ENCODE measurements around the gene TDRD7. TPM values are rescaled to one million over a fixed set of nuclear protein-coding genes. Genes with fewer than 3 reads are reported as not detected.

Gene TDRD7
- total and polyA plus RNA-seq, 2 of the 13 experiments (the other 11 are each of a cell fraction or from before 2014, with no cell fraction given): 9.8 to 15.5 TPM

DNA sequence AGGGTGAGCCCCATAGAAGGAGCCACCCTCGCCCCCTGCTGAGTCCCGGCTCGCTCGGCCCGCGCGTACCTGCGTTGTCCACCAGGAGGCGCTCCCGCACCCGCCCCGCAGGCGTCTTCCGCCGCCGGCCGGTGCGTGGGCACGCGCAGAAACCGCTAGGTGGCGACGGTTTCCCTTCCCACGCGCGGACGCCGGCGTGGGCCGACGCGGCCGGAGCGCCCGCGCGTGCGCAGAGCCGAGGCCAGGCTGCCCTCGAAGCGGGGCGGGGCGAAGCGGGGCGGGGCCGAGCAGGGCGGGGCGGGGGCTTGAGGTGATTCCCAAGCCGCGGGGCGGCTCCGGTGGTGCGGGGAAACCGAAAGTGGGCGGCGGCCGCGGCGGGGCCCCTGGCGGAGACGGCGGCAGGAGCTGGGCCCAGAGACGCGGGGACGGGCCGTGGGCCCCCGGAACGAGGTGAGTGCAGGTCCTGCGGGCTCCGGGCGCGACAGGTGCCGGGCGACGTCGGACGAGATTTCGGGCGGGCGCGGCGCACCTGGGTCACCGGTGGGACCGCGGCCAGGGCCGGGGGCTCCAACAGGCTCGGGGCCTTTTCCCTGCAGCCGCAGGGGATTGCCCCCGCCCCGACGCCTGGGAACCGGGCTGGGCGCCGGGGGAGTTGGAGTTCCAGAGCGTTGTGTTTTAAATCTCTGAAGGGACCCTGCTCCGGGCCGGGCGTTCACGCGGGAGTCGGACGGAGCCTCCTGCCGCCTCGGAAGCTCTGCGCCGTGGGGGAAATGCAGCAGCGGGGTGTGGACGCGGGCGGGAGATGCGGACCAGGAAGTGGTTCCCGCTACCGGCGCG lies at the start of gene TDRD7 (continued):
- TF ChIP-seq, protein P1, sequence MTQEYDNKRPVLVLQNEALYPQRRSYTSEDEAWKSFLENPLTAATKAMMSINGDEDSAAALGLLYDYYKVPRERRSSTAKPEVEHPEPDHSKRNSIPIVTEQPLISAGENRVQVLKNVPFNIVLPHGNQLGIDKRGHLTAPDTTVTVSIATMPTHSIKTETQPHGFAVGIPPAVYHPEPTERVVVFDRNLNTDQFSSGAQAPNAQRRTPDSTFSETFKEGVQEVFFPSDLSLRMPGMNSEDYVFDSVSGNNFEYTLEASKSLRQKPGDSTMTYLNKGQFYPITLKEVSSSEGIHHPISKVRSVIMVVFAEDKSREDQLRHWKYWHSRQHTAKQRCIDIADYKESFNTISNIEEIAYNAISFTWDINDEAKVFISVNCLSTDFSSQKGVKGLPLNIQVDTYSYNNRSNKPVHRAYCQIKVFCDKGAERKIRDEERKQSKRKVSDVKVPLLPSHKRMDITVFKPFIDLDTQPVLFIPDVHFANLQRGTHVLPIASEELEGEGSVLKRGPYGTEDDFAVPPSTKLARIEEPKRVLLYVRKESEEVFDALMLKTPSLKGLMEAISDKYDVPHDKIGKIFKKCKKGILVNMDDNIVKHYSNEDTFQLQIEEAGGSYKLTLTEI (CRISPR knock-in tag; conservative IDR thresholded peaks at IDR 0.05): no peak
- TF ChIP-seq, protein P2, sequence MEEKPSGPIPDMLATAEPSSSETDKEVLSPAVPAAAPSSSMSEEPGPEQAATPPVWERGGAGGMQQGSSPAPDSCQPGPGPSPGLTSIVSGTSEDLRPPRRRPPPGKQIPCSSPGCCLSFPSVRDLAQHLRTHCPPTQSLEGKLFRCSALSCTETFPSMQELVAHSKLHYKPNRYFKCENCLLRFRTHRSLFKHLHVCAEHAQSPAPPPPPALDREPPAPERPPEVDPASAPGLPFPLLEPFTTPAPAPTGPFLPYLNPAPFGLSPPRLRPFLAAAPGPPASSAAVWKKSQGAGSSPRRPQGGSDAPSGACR (CRISPR knock-in tag; IDR thresholded peaks at IDR 0.05): peak; percentile 91
- peak; percentile 95; the same call in 1 of the 2 replicates for TF ChIP-seq MTF2 (CRISPR knock-in tag; IDR thresholded peaks at IDR 0.05; ENCODE audit: borderline replicate concordance)
- peak; percentile 71 for TF ChIP-seq PHF8 (CRISPR knock-in tag; IDR thresholded peaks at IDR 0.05)
- no peak for TF ChIP-seq TP53 (CRISPR knock-in tag; conservative IDR thresholded peaks at IDR 0.05)
- no peak for TF ChIP-seq ZNF274 (CRISPR knock-in tag; IDR thresholded peaks at IDR 0.05)
- TF ChIP-seq ZNF724P (CRISPR knock-in tag; IDR thresholded peaks at IDR 0.05; ENCODE audit: borderline replicate concordance): peak; percentile 19; the same call in 1 of the 2 replicates
- TF ChIP-seq YEATS2 (CRISPR knock-in tag; IDR thresholded peaks at IDR 0.05; ENCODE audit: borderline replicate concordance): no peak; the same call in 1 of the 2 replicates
- TF ChIP-seq, protein P3, sequence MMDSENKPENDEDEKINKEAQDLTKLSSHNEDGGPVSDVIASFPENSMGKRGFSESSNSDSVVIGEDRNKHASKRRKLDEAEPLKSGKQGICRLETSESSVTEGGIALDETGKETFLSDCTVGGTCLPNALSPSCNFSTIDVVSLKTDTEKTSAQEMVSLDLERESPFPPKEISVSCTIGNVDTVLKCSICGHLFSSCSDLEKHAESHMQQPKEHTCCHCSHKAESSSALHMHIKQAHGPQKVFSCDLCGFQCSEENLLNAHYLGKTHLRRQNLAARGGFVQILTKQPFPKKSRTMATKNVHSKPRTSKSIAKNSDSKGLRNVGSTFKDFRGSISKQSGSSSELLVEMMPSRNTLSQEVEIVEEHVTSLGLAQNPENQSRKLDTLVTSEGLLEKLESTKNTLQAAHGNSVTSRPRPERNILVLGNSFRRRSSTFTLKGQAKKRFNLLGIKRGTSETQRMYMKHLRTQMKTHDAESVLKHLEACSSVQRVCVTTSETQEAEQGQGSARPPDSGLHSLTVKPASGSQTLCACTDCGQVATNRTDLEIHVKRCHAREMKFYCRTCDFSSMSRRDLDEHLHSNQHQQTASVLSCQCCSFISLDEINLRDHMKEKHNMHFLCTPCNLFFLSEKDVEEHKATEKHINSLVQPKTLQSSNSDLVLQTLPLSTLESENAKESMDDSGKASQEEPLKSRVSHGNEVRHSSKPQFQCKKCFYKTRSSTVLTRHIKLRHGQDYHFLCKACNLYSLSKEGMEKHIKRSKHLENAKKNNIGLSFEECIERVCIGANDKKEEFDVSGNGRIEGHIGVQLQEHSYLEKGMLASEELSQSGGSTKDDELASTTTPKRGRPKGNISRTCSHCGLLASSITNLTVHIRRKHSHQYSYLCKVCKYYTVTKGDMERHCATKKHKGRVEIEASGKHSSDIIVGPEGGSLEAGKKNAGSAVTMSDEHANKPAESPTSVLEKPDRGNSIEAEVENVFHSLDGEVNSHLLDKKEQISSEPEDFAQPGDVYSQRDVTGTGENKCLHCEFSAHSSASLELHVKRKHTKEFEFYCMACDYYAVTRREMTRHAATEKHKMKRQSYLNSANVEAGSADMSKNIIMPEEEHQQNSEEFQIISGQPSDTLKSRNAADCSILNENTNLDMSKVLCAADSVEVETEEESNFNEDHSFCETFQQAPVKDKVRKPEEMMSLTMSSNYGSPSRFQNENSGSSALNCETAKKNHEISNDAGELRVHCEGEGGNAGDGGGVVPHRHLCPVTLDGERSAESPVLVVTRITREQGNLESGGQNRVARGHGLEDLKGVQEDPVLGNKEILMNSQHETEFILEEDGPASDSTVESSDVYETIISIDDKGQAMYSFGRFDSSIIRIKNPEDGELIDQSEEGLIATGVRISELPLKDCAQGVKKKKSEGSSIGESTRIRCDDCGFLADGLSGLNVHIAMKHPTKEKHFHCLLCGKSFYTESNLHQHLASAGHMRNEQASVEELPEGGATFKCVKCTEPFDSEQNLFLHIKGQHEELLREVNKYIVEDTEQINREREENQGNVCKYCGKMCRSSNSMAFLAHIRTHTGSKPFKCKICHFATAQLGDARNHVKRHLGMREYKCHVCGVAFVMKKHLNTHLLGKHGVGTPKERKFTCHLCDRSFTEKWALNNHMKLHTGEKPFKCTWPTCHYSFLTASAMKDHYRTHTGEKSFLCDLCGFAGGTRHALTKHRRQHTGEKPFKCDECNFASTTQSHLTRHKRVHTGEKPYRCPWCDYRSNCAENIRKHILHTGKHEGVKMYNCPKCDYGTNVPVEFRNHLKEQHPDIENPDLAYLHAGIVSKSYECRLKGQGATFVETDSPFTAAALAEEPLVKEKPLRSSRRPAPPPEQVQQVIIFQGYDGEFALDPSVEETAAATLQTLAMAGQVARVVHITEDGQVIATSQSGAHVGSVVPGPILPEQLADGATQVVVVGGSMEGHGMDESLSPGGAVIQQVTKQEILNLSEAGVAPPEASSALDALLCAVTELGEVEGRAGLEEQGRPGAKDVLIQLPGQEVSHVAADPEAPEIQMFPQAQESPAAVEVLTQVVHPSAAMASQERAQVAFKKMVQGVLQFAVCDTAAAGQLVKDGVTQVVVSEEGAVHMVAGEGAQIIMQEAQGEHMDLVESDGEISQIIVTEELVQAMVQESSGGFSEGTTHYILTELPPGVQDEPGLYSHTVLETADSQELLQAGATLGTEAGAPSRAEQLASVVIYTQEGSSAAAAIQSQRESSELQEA (CRISPR knock-in tag; IDR thresholded peaks at IDR 0.05; ENCODE audit: not compliant biosample characterization): no peak
- TF ChIP-seq, protein P4, sequence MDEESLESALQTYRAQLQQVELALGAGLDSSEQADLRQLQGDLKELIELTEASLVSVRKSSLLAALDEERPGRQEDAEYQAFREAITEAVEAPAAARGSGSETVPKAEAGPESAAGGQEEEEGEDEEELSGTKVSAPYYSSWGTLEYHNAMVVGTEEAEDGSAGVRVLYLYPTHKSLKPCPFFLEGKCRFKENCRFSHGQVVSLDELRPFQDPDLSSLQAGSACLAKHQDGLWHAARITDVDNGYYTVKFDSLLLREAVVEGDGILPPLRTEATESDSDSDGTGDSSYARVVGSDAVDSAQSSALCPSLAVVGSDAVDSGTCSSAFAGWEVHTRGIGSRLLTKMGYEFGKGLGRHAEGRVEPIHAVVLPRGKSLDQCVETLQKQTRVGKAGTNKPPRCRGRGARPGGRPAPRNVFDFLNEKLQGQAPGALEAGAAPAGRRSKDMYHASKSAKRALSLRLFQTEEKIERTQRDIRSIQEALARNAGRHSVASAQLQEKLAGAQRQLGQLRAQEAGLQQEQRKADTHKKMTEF (CRISPR knock-in tag; IDR thresholded peaks at IDR 0.05): peak; percentile 91
- no peak for TF ChIP-seq ZBTB1 (CRISPR knock-in tag; IDR thresholded peaks at IDR 0.05; ENCODE audit: borderline replicate concordance)
- TF ChIP-seq ZNF382 (CRISPR knock-in tag; IDR thresholded peaks at IDR 0.05; ENCODE audit: borderline replicate concordance): no peak
- TF ChIP-seq ATM (IDR thresholded peaks at IDR 0.05; ENCODE audit: borderline replicate concordance): no peak
- peak; percentile 82 for TF ChIP-seq CBFB (CRISPR knock-in tag; IDR thresholded peaks at IDR 0.05)
- TF ChIP-seq RBFOX2 (IDR thresholded peaks at IDR 0.05; ENCODE audit: low read depth, low read length): peak; percentile 69

Measured in HepG2 (cell line).